Activated CD4-positive, alpha-beta T cell treated with anti-CD3 and anti-CD28 coated beads, Interleukin-2, amount 50 U/mL, for 1 hour (primary cell): ENCODE results near the gene KY.

Experiments
- DNase-seq: peaks from one replicate; pipeline ENCODE4 v3.0.0-alpha.2; 2020

KY gene

GRCh38 chr3:134617608-134618477 lies 33.0 kb downstream of the KY start:
- no peak for DNase-seq

GRCh38 chr3:134615743-134616142 lies 35.1 kb downstream of the KY start:
- DNase-seq = no peak

- DNase-seq = no peak
Measured at GRCh38 chr3:134614955-134615354, 35.9 kb downstream of the KY start.

DNA sequence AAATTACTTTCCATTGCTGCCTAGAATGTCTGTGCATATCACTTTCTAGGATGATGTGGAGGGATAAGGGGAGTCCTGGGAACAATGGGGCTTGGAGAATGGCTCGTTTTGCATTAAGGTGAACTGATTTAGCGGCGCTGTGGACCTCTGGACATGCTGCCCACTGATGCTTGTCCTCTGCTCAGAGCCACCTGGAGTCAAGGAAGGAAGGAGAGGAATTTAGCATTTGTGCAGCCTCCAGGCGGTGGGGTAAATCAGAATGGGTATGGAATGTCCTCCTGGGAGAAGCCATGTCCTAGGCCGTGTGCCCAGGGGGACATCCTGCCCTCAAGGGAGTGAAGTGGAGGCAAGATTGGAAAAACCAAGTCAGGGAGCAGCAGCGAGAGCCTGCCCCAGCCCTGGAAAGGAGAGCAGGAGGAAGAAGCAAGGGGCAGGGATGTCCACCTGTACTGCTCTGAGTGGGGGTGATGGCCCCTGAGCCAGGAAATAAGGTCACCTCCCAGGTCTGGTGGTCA lies 37.8 kb downstream of the KY start:
- no peak for DNase-seq

- DNase-seq = no peak
Measured at GRCh38 chr3:134611516-134611915, 39.3 kb downstream of the KY start.

DNA sequence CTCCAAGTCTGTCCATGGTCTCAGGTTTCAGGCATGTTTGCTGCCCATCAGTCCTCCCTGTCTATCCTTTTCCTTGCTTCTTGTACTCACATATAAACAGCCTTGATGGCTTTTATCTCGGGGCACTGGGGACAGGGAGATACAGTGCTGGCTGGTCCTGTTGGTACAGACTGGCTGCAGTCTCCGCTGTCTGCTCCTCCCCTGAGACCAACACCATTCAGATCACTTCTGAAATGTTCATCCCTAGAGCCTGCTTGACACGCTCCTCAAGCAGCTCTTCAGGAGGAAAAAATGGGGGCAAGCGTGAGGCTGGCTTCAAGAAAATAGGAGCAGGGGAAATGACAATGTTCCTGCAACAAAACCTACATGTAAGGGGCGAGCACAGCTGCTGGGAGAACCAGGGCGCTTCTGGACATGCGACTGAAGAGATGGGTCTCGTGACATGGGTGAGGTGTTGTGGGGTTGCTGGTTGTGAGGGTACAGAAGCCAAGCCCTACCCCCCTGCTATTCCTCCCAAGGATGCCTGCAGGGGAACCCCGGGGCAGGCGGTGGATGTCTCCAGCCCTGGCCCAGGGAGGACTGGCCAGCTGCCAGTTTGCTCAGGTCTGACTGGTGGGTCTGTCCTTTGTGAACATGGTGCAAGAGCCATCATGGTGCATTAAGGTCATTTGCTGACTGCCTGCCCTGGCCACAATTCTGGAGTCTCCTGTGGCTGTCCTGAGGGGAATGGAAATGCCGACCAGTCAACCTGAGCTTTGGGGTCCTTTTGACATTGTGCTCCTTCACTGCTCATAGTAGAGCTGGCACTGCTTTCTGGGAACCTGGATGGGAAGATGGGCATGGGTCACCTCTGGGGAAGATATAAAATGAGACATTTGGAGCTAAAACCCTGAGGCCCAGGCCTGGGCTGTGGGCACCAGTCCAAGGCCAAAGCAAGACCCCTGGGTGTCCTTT lies 40.1 kb downstream of the KY start:
- no peak for DNase-seq

DNA sequence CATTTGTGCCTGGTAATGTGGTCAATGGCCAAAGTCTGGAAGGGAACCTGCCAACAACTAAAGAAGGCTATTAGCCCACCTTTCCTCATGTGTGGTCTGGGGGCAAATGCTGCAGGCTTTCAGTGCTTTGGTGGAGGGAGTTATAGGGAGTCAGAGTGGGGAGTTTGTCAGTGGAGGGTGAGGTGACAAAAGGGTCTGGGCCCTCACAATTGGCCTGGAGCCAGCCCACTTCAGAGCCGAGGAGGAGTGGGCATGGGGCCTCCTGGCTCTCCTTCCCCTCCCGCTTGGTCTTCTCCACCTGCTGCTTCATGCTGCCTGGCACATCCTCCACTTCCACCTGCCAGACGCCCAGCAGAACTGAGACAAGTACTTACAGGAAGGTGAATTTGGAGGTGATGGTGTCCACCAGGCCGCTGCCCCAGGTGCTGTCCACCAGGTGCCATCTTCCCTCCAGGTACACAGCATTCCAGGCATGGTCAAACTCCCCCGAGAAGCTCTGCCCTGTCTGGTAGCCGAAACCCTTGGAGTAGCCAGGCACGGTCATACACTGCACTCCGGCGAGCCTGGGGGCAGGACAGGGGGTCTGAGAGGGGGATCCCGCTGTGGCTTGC lies 40.9 kb downstream of the KY start:
- DNase-seq = no peak

- DNase-seq = no peak
Measured at GRCh38 chr3:134608771-134609435, 41.9 kb downstream of the KY start.

DNA sequence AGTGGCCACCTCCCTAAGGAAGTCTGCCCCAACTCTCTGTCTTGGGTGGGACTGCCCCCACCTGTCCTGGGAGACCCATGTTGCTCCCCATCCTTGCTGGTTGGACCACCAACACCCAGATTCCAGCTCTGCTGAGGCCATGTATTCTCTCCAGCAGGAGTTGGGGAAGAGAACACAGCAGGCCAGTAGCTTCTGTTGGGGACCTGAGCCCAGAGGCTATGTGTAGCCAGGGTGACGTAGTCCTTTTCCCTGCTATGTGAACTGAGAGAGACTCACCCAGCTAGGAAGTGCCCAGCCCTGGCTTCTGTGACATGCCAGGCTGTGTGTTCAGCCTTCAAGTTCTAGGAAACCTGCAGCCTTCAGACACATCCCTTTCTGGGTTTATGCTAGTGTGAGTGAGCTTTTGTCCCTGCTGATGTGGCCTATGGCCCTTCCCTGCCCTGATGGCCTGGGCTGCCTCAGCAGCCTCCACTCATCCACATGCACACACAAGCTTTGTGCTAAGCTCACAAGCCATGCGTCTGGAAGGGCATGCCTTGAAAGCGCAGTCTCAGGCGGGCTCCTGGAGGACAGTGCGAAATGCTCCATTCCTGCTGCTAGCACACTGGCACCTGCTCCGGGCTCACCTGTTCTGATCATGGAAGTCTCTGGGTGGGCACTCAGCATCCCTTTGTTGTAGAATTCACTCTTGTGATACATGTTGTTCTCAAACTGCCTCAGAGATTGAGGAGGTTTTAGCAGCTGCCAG lies 42.6 kb downstream of the KY start:
- DNase-seq = no peak

GRCh38 chr3:134607054-134608022 lies 43.5 kb downstream of the KY start:
- DNase-seq = no peak

DNA sequence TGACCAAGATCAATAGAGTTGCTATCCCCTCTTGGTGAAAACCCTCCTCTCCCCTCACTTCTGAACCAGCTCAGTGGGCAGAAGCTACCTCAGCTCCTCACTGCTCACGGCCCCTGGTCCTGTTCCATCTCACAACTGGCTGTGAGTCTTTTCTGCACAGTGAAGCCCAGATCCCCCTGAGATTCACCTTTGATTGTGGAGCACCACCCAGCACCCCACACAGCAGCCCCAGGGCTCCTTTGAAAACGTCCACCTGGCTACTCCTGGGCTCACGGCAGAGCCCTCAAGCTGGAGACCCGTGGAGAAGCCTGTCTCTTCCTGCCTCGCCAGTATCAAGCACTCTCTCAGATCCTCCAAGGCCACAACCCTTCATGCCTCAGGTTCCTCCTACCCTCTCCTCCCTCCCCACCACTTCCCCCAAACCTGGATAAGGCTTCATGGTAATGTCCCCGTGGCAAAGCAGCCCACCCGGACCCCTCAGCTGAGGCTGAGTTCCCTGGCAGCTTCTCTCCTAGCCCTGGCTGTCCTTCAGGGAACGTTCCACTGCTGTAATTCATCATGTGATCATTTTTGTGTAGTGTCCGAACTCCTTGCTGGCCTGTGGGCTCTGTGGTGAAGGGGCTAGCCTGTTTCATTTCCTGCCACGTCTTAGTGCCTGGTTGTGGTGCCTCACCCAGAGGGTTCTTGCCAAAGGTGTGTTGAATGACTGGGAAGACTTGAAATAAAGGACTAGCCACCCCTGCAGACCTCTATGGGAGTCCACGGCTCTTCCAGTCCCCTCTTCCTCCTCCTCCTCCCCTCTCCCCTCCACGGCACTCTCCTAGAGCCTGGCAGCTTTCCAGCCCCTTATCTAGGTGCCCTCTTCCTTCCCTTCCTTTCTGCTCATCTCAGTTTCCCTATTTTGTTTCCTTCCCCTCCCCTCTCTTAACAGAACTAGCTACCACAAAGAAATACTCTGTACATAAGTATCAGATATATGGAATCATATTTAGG lies 44.5 kb downstream of the KY start:
- DNase-seq = no peak

- no peak for DNase-seq
Measured at GRCh38 chr3:134605556-134605955, 45.3 kb downstream of the KY start.

DNA sequence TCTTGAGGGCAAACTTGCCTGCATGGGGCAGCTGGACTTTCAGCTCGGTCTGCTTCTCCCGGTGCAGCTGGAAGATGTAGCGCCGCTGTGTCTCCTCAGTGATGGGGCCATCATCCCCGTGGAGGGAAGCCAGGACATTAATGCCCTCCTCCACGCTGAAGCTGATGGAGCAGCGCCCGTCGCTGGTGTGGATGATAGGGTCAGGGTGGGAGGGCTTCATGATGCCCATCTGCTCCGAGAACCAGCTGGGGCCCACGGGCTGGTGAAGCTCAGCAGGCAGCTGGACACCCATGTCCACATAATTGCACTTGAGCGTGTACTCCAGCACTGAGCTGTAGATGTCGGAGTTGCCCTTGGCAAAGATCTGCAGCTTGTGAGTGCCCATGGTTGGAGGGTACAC lies 46.9 kb downstream of the KY start:
- no peak for DNase-seq

- DNase-seq = no peak
Measured at GRCh38 chr3:134603480-134603879, 47.3 kb downstream of the KY start.

DNA sequence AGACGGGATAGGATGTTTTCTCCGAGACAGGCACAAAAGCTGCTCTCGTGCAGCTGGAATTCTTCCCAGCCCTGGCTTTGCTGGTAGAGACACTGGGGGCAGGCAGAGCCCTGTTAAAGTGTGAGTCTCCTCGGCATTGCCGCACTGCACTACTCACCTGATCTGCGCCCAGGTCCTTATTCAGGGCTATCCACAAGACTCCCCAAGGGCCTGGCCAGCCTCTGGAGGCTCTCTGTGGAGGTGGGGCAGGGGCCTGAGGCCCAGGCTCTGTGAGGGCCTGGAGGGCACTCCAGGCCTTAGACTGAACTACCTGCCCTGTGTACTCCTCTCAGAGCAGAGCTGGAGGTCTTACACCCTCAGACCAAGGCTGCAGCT lies 48.4 kb downstream of the KY start:
- DNase-seq = no peak

- no peak for DNase-seq
Measured at GRCh38 chr3:134601539-134602439, 49.0 kb downstream of the KY start.

DNA sequence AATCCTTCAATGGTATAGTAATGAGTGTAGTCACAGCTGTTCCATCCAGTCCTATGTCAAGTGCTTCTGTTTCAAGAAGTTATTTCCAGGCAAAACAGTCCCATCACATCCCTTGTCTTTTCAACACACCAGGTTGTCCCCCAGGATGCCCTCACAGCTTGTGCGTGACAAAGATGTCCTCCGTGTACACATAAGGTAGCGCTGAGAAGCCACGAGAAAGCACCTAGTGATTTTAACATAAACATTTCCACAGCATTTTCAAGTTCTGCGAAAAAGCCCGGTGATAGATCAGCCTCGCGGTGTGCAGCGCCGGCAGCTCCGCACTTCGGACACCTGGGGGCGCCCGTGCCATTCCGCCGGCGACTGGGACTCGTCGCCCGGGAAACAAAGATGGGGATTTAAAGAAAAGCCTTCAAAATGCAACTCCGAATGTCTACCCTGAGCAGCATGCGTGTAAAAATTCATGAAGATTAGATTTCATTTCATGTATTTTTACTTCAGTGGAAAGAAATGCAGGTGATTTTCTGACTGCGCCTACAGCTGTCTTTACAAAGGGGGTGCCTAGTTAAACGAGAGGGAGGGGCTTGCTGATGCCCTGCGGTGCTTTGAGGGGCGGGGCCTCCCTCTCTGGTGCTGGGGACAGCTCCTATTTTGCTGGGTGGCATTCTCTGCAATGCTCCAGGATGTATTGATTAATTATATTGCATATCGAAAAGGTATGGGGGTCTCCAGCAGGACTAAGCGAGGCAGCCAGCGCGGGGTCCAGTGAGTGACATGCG lies 49.9 kb downstream of the KY start:
- peak; percentile 50 for DNase-seq
